Fibroblast of mammary gland (primary cell): ENCODE data around the gene PARD6G.

Experiments used
- DNase-seq: peaks from one replicate; pipeline ENCODE4 v3.0.0-alpha.2; 2010; ENCODE audit warnings: low read depth
- H3K4me3 ChIP-seq: 2 replicates; pipeline ENCODE4 v1.5.1; 2011; ENCODE audit warnings: low read depth, mild to moderate bottlenecking, low read length, moderate library complexity; ENCODE audit not compliant: control insufficient read depth
- TF ChIP-seq, protein P1 (sequence below): conservative IDR thresholded peaks from 2 replicates; pipeline ENCODE4 v1.5.1; 2011; ENCODE audit warnings: low read depth, low read length, inconsistent platforms; ENCODE audit not compliant: control insufficient read depth, insufficient read depth

The PARD6G gene

DNA sequence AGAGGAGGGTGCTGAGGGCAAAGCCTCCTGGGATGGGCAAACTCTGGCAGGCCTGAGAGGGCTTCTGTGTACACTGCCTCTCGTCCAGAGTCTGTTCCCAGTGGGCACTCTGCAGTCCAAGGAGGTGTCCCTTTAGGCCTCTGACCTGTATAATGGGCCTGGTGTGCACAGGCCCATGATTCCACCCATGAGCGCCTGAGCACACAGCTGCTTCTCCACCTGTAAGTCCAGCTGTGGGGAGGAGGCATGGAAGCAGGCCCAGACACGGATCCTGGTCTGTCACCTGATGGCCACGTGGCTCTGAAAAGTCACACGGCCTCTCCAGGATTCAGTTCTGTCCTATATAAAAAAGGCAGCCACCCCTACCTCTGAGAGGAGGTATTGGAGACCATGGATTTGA lies 57.0 kb downstream of the PARD6G start:
- H3K4me3 ChIP-seq = no peak overlapping the region
- no peak for DNase-seq
- TF ChIP-seq, protein P1, sequence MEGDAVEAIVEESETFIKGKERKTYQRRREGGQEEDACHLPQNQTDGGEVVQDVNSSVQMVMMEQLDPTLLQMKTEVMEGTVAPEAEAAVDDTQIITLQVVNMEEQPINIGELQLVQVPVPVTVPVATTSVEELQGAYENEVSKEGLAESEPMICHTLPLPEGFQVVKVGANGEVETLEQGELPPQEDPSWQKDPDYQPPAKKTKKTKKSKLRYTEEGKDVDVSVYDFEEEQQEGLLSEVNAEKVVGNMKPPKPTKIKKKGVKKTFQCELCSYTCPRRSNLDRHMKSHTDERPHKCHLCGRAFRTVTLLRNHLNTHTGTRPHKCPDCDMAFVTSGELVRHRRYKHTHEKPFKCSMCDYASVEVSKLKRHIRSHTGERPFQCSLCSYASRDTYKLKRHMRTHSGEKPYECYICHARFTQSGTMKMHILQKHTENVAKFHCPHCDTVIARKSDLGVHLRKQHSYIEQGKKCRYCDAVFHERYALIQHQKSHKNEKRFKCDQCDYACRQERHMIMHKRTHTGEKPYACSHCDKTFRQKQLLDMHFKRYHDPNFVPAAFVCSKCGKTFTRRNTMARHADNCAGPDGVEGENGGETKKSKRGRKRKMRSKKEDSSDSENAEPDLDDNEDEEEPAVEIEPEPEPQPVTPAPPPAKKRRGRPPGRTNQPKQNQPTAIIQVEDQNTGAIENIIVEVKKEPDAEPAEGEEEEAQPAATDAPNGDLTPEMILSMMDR = no peak

DNA sequence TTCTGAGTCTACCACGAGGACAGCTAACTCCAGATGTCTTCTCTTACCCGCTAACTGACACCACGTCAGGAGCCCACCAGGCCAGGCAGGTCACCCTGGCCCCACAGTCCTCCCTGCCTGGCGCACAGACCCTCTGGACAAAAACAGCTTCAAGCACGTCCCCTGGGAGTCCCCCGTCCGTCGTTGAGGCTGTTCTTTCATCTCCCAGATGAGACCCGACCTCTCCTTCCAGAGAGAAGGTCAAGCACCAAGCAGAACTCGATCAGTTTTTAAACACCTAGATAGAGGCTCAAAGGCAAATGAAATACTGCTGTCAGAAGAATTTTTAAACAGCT lies 57.8 kb downstream of the PARD6G start:
- DNase-seq = no peak
- TF ChIP-seq, protein P1 = no peak
- no peak overlapping the region for H3K4me3 ChIP-seq

DNA sequence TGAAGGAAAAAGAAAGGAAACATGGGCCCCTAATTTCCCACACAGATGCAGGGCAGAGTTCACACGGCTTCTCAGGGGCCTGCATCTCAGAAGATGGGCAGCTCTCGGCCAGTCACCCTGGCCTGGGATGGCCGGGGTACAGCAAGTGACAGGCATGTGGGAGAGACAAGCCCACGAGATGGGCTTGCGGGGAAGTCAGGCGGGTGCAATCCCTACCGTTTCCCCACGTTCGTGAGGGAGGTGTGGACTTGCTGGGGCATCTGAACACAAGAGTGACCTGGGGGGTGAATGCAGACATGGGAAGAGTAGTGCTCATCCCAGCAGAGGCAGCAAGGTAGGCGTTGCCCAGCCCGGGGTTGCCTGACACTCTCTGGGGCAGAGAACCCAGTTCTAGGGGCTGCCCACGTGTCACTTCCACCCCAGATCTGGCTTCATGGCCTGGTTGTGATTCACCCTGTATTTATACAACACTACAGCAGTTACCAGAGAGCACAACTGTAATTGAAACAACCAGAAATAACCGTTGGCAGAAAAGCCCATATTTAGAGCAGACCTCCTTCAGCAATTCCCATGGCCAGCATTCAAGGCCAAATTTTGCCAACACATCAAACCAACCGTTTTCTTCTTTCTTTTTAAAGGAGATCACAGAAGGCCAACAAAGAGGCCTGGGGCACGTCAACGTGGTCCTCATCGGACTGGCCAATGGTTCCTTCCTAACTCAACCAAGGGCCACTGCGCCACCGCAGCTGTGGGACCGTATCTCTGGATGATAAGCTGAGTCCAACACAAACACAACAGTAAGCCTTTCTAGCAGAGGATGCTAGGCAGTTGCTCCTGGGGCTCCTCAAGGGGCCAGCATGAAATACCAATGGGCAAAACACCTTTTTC lies 58.4 kb downstream of the PARD6G start:
- TF ChIP-seq, protein P1 = no peak
- DNase-seq = no peak
- no peak overlapping the region for H3K4me3 ChIP-seq

DNA sequence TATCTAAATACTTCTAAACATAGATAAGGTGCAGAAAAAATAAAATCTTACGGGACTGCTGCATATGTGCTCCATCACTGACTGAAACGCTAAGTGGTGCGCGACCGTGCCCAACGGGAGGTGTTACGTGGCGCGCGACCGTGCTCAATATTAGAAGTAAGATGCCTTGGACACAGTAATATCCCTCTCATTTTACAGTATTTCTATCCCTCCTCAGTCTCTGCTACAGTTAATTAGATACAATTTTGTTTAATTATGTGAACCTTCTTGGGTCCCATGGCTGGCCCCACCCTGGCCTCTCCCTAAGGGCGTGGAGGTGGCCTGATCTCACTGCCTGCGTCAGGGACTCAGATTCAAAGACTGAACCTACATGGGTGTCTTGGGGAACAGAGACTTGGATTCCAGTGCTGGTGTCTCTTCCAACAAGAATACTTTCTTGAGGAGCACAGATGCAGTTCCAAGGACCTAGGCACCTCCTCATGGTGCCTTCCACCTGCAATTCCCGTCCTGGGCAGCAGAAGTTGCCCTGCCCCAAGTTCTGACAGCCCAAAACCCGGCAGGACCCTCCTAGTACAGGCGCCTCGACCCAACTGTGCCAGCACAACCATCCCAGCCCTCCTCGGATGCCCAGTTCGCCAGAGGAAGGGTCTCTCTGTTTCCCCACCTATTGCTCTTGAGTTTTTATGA lies 59.2 kb downstream of the PARD6G start:
- no peak for DNase-seq
- TF ChIP-seq, protein P1 = no peak

DNA sequence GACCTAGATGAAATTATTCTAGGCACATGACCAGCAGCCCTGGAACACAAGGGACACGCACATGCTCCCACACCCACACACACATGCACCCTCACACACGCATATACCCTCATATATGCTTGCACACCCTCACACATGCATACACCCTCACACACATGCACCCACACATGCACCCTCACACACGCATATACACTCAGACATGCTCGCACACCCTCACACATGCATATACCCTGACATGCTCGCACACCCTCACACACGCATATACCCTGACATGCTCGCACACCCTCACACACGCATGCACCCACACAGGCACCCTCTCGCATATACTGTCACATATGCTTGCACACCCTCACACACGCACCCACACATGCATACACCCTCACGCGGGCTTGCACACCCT lies 61.8 kb downstream of the PARD6G start:
- TF ChIP-seq, protein P1 = no peak
- H3K4me3 ChIP-seq = no peak overlapping the region
- DNase-seq = no peak

More for the DNA sequence above, 59.2 kb downstream of the PARD6G start:
- no peak overlapping the region for H3K4me3 ChIP-seq

DNA sequence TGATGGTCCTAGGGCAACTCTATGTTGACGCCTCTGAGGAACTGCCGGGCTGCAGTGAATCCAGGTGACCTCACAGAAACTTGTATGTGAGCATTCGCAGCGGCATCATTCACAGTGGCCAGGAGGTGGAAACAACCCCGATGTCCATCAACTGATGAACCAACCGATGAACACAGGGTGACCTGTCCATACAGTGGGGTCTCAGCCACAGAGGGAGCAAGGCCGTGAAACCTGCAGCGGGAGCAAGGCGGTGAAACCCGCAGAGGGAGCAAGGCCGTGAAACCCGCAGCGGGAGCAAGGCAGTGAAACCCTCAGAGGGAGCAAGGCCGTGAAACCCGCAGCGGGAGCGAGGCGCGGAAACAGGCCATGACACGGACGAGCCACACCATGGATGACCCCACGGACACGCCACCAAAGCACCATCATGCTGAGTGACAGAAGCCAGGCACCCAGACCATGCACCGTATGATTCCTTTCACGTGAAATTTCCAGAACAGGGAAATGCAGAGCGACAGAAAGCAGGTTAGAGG lies 63.0 kb downstream of the PARD6G start:
- H3K4me3 ChIP-seq = no peak overlapping the region
- no peak for DNase-seq
- TF ChIP-seq, protein P1 = no peak
